ENCODE results near the gene BAG1. TPM values are rescaled to one million over a fixed set of nuclear protein-coding genes. Genes with fewer than 3 reads are reported as not detected.

BAG1 gene
- total RNA-seq, 1 experiment from 2014 or later = 85.7 TPM

GRCh38 chr9:33242609-33243134 lies 21.8 kb downstream of the BAG1 start:
- DNase-seq (ENCODE audit: low read depth) = no peak

GRCh38 chr9:33241298-33241697 lies 23.2 kb downstream of the BAG1 start:
- DNase-seq (ENCODE audit: low read depth) = no peak

- DNase-seq (ENCODE audit: low read depth) = peak; percentile 43
Observed at GRCh38 chr9:33239921-33240320, 24.6 kb downstream of the BAG1 start, which contains the start of gene SPINK4. TSS of gene SPINK4 (plus strand) at chr9:33240167. CDS start at chr9:33240209, 42 bp downstream.

GRCh38 chr9:33236571-33236970 lies 27.9 kb downstream of the BAG1 start:
- no peak for DNase-seq (ENCODE audit: low read depth)

DNA sequence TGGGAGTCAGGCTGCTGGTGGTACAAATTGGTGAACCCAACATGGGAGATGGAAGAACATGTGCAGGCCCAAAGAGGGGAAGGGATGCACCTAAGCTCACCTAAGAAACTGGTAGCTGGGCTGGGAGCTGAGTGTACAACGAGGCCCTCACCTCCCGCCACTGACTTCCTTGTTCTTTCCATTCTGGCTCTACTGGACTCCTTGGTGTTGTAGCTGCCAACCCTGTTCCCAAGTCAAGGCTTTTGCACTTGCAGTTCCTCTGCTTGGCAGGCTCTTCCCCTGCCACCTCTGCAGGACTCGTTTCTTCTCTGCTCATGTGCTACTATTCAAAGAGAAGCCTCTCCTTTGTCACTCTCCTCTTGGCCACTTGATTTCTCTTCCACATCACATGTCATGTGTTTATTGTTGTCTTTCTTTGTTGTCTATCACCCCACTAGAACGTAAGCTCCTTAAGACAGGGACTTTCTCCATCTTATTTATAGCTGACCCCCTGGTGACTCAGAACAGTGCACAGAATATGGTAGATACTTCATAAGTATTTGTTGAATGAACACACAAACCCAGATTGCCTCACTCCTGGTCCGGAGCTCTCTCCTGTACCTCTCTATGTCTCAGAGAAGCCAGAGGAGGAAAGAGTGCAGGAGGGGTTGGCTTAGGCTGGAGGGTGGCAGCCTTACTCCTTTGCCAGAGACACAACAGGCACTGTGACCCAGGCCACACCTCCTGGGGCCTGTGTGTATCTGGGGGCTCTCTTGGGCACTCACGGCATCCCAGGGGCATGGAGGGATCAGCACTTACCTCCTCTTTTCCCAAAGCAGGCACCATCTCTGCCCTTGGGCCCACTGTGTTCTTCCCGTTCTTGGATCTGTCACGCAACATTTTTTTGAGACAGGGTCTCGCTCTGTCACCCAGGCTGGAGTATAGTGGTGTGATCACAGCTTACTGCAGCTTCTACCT lies 29.7 kb downstream of the BAG1 start:
- DNase-seq (ENCODE audit: low read depth) = no peak

GRCh38 chr9:33233626-33234342 lies 30.7 kb downstream of the BAG1 start:
- DNase-seq (ENCODE audit: low read depth) = peak; percentile 98

DNA sequence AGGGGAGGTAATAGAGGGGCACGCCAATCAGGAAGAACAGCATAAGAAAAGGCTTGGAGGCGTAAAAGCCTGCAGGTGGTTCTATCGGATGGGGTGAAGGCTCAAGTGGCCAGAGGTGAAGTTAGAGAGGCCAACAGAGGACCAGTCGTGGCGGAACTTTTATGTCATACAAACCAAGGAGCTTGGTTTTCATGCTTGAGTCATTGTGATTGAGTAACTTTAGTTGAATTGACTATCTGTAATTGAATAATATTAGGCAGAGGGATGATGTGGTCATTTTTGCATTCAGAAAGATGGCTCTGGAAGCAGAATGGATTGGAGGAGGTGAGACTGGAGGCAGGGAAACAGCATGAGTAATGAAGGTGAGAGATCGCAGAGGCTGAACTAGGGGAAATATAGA lies 31.7 kb downstream of the BAG1 start:
- DNase-seq (ENCODE audit: low read depth) = no peak

DNA sequence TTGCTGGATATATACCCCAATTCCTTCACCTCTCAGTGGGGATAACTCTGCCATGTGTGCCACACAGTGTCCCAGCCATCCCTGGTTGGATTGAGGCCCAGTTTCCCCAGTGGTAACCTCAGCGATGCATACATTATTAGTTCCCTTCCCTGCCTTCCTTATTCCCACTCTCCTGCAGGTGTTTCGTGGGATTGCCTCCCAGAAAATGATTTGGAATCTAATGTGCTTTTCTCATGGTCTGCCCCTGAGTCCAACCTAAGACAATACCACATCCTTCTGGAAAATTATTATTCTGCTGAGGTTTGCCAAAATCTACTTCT lies 32.9 kb downstream of the BAG1 start:
- no peak for DNase-seq (ENCODE audit: low read depth)

DNA sequence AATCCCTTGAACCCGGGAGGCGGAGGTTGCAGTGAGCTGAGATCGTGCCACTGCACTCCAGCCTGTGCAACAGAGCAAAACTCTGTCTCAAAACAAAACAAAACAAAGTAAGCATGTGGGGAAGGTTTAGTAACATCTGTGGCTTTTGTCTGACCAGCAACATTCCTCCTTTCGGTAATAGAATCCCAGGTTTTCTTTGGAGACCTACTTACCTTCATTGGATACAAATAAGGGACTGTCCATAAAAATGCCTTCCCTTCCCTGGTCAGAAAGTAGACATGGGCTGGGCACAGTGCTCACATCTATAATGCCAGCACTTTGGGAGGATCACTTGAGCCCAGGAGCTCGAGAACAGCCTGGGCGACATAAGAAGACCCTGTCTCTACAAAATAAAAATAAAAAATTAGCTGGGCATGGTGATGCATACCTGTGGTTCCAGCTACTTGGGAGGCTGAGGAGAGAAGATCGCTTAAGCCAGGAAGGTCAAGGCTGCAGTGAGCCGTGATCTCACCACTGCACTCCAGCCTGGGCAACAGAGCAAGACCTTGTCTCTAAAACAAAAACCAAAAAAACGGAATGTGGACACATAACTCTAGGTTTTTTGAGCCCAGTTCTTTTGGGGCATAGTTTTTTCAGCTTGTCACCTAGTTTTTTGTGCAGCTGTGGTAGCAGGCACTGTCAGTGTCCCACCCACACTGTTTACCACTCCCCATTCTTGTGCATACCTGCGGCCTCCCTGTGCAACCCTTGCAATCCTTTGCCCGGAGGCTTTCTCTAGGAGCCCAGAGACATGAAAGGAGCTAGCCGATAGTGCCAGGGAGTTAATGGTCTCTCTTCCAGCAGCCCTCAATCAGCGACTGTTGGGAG lies 33.5 kb downstream of the BAG1 start:
- no peak for DNase-seq (ENCODE audit: low read depth)

DNA sequence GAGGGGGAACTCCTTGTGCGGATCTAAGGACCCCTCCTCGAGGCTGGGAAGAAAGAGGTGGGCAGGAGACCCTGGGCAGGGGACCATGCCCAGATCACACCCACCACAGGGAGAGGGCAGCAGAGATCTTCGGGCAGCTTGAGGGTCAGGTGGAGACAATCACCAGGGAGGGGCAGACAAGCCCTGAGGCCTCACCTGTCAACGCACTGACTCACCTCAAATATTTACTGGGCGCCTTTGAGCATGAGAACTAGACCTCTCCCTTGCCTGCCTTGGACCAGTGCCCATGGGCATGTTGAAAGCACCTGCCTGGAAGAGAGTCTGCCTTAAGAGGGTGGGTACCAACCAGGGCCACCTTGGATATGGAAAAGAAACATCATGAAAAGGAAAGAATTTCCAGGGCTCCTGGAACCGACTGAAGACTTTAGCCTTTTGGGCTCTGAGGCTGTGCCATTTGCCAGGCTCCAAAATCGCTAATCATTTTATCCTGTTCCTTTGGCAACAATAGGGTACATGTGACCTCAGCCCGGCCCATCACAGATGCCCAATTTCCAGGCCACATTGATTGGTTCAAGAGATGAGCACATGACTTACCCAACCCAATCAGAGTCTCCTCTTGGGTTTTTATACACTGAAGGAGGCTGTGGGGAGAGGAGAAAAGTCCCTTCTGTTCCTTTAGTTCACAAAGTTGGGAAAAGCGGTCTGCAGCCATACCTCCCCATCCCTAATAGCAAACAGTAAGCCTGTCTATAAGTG lies 35.0 kb downstream of the BAG1 start:
- peak; percentile 59 for DNase-seq (ENCODE audit: low read depth)

- no peak for DNase-seq (ENCODE audit: low read depth)
Observed at GRCh38 chr9:33228606-33229005, 35.9 kb downstream of the BAG1 start.

GRCh38 chr9:33227741-33228140 lies 36.8 kb downstream of the BAG1 start:
- DNase-seq (ENCODE audit: low read depth) = no peak

GRCh38 chr9:33227008-33227398 lies 37.5 kb downstream of the BAG1 start:
- no peak for DNase-seq (ENCODE audit: low read depth)

GRCh38 chr9:33225319-33226147 lies 39.0 kb downstream of the BAG1 start:
- peak; percentile 74 for DNase-seq (ENCODE audit: low read depth)

DNA sequence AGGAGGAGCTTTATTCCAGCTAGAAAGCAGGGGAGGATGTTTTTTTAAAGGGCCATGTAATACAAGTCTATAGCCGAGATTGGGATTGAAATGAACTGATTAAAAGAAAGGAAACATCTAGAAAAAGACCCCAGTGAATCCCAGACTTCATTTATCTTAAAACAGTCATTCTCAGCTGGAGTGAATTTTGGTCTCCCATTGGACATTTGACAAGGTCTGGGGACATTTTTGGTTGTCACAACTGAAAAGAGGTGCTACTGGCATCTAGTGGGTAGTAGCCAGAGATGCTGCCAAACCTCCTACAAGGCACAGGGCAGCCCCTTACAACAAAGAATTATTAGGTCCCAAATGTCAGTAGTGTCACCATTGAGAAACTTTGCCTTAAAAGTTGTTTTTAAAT lies 40.8 kb downstream of the BAG1 start:
- DNase-seq (ENCODE audit: low read depth) = no peak

DNA sequence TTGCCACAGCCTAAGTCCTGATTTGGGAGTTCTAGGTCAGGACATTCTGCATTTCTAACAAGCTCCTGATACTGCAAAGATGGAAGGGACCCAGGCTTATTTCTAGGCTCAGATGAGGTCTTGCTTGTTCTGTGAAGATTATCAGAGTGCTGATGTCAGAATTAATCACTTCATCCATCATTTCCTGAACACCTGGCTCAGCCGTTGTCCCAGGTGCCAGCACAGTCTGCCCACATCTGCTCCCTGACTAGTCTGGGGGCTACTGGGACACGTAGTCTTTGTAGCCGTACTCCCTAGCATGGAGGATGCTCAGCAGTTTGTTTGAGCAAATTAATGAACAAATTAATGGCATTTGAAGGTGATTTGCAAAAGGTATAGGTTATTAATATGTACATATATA lies 42.5 kb downstream of the BAG1 start:
- no peak for DNase-seq (ENCODE audit: low read depth)

DNA sequence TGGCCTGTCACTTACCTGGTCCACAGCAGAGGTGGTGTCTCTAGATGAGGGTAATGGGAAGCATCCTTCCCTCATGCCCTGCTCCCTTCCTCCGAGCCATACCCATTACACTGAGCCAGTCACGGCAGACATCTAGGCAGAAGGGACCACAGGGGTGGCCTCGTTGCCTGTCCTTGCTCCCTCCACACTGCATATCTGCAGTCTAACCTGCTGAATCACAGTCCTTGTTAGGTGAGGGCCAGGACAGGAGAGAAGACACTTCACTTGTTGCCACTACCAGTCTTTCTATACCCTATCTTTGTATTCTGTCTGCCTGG lies 43.0 kb downstream of the BAG1 start:
- no peak for DNase-seq (ENCODE audit: low read depth)

- no peak for DNase-seq (ENCODE audit: low read depth)
Observed at GRCh38 chr9:33220681-33221567, 43.6 kb downstream of the BAG1 start.

DNA sequence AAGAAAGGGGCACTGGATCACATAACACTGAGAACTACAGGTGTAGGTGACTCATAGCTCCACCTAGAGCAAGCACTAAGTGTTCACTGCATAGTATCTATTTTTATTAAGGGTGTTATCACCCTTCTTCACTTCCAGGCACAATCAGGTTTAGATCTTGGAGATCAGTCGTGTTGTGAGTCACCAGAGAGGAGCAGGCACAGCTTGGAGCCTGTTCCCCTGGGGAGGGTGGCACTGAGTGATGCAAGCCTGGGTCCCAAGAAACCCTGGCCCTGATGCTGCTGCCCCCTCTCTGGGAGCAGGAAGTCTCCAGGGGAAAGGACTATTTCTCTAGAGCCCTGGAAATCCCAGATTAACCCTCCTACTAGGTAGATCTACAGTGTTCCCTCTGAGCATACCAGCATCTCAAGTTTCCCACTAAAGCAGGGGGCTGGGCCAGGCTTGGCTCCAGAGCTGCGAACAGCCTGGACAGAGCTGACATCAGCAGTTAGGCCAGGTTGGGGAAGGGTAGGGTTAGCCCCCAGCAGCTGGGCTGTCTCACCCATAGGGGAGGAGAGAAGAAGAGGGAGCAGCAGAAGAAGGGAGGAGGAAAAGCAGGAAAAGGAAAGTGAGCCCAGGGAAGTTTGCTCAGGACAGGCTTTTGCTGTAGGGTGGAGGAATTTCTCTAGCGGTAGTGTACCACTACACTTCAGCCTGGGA lies 52.7 kb downstream of the BAG1 start:
- DNase-seq (ENCODE audit: low read depth) = no peak

All from Daoy (cell line).